Vagina (tissue), 2 donors: ENCODE results near the gene HMCN1.

Experiments
- POLR2A ChIP-seq, 2 donors: fragments of 450-650 bp; IDR thresholded peaks; one replicate each; pipeline ENCODE4 v1.6.1; 2017; ENCODE audit warnings: antibody characterized with exemption in 2 of 2, mild to moderate bottlenecking in 2 of 2, moderate library complexity in 2 of 2
- POLR2AphosphoS5 ChIP-seq, 2 donors: sonication (generic); formaldehyde crosslinking; IDR thresholded peaks; one replicate each; pipeline ENCODE4 v1.9.0; 2017; ENCODE audit warnings: antibody characterized with exemption in 2 of 2, mild to moderate bottlenecking in 2 of 2, low read depth in 1 of 2; ENCODE audit not compliant: insufficient read depth in 1 of 2
- TF ChIP-seq, protein P1 (sequence below), 3 experiments: fragments of 450-650 bp in 2 of 3; fragments of 200-600 bp in 1 of 3; sonication (generic) in 1 of 3; IDR thresholded peaks; one replicate each; pipeline ENCODE4 v1.5.1; 2017 to 2019; ENCODE audit warnings: antibody characterized with exemption in 3 of 3, mild to moderate bottlenecking in 2 of 3, moderate library complexity in 2 of 3

GRCh38 chr1:185914089-185914488 is 179.9 kb downstream of the HMCN1 start:
- TF ChIP-seq, protein P1, sequence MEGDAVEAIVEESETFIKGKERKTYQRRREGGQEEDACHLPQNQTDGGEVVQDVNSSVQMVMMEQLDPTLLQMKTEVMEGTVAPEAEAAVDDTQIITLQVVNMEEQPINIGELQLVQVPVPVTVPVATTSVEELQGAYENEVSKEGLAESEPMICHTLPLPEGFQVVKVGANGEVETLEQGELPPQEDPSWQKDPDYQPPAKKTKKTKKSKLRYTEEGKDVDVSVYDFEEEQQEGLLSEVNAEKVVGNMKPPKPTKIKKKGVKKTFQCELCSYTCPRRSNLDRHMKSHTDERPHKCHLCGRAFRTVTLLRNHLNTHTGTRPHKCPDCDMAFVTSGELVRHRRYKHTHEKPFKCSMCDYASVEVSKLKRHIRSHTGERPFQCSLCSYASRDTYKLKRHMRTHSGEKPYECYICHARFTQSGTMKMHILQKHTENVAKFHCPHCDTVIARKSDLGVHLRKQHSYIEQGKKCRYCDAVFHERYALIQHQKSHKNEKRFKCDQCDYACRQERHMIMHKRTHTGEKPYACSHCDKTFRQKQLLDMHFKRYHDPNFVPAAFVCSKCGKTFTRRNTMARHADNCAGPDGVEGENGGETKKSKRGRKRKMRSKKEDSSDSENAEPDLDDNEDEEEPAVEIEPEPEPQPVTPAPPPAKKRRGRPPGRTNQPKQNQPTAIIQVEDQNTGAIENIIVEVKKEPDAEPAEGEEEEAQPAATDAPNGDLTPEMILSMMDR (IDR thresholded peaks at IDR 0.05): no peak
- TF ChIP-seq POLR2A (IDR thresholded peaks at IDR 0.05): no peak
- TF ChIP-seq POLR2AphosphoS5 (IDR thresholded peaks at IDR 0.05; ENCODE audit: insufficient read depth in 1 of 2, low read depth in 1 of 2): no peak
